Sigmoid colon (tissue), 4 donors: ENCODE measurements around the gene KRT81.

Experiments
- POLR2A ChIP-seq, 2 donors: fragments of 450-650 bp; IDR thresholded peaks; one replicate each; pipeline ENCODE4 v1.6.1; 2016; ENCODE audit warnings: antibody characterized with exemption in 2 of 2, mild to moderate bottlenecking in 2 of 2, moderate library complexity in 2 of 2
- POLR2AphosphoS5 ChIP-seq, 4 donors: sonication (generic); formaldehyde crosslinking; IDR thresholded peaks; one replicate each; pipeline ENCODE4 v1.6.1; 2017; ENCODE audit warnings: antibody characterized with exemption in 4 of 4
- TF ChIP-seq, protein P1 (sequence below), 4 experiments: fragments of 450-650 bp in 3 of 4; fragments of 200-600 bp in 1 of 4; IDR thresholded peaks; one replicate each; pipeline ENCODE4 v1.5.1; 2016 to 2019; ENCODE audit warnings: antibody characterized with exemption in 4 of 4, mild to moderate bottlenecking in 3 of 4, moderate library complexity in 2 of 4

DNA sequence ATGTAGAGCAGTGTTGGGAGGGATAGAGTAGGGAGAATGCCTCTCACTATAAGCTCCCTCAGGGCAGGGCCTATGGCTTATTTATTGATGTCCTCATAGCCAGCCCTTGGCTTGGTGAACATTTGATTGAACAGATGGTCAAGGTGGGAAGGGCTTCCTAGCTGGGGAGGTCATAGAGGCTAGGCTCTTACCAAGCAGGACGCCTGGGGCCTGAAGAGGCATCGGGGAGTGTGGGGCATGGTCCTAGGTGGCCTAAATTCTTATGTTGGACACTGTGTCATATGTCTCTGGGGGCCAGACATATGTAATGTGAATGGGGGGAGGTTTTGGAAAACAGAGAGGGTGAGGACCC lies 34.8 kb downstream of the KRT81 start:
- TF ChIP-seq POLR2A (IDR thresholded peaks at IDR 0.05) (no peak), POLR2AphosphoS5 (IDR thresholded peaks at IDR 0.05) (no peak)
- TF ChIP-seq, protein P1, sequence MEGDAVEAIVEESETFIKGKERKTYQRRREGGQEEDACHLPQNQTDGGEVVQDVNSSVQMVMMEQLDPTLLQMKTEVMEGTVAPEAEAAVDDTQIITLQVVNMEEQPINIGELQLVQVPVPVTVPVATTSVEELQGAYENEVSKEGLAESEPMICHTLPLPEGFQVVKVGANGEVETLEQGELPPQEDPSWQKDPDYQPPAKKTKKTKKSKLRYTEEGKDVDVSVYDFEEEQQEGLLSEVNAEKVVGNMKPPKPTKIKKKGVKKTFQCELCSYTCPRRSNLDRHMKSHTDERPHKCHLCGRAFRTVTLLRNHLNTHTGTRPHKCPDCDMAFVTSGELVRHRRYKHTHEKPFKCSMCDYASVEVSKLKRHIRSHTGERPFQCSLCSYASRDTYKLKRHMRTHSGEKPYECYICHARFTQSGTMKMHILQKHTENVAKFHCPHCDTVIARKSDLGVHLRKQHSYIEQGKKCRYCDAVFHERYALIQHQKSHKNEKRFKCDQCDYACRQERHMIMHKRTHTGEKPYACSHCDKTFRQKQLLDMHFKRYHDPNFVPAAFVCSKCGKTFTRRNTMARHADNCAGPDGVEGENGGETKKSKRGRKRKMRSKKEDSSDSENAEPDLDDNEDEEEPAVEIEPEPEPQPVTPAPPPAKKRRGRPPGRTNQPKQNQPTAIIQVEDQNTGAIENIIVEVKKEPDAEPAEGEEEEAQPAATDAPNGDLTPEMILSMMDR (IDR thresholded peaks at IDR 0.05): no peak
